K562 (cell line): ENCODE data around the gene SOX12. TPM values are rescaled to one million over a fixed set of nuclear protein-coding genes. Genes with fewer than 3 reads are reported as not detected.
A peak's percentile ranks its signal among the peaks of the same experiment; 100 is the strongest.

ENCODE experiments used
- E2F6 ChIP-seq, 2 experiments: IDR thresholded peaks; 2 replicates each; pipeline ENCODE4 v1.6.1; 2011; ENCODE audit warnings: borderline replicate concordance in 1 of 2, control low read depth in 1 of 2, low read depth in 1 of 2, low read length in 1 of 2, mild to moderate bottlenecking in 1 of 2, mixed read lengths in 1 of 2, moderate library complexity in 1 of 2; ENCODE audit not compliant: insufficient read depth in 1 of 2, insufficient read length in 1 of 2, poor library complexity in 1 of 2, severe bottlenecking in 1 of 2; ENCODE audit errors: extremely low read depth in 1 of 2
- ESRRA ChIP-seq: fragments of 450-650 bp; IDR thresholded peaks from 2 replicates; pipeline ENCODE4 v1.6.1; 2014; ENCODE audit warnings: low read depth, mild to moderate bottlenecking, moderate library complexity, borderline replicate concordance
- GABPB1 ChIP-seq: sonication (generic); formaldehyde crosslinking; IDR thresholded peaks from 2 replicates; pipeline ENCODE4 v1.8.0; 2022; ENCODE audit warnings: mild to moderate bottlenecking, missing genetic modification reagents
- JUND ChIP-seq, 2 experiments: IDR thresholded peaks; 2 replicates in 1 of 2; 3 replicates in 1 of 2; pipeline ENCODE4 v1.6.1; 2011; ENCODE audit warnings: borderline replicate concordance in 2 of 2, low read depth in 2 of 2, low read length in 2 of 2, improper control_type of control experiment in 1 of 2, missing biosample characterization in 1 of 2, missing genetic modification characterization in 1 of 2, missing genetic modification reagents in 1 of 2
- MITF ChIP-seq: IDR thresholded peaks from 2 replicates; pipeline ENCODE4 v1.6.1; 2014; ENCODE audit warnings: antibody characterized with exemption
- MTA3 ChIP-seq: fragments of 450-650 bp; formaldehyde crosslinking; IDR thresholded peaks from 2 replicates; pipeline ENCODE4 v1.6.1; 2017; ENCODE audit warnings: mild to moderate bottlenecking, borderline replicate concordance
- NFIC ChIP-seq: fragments of 450-650 bp; IDR thresholded peaks from 2 replicates; pipeline ENCODE4 v1.6.1; 2017; ENCODE audit warnings: mild to moderate bottlenecking, inconsistent platforms
- POLR2AphosphoS5 ChIP-seq: IDR thresholded peaks from 2 replicates; pipeline ENCODE4 v1.6.1; 2011; ENCODE audit warnings: mild to moderate bottlenecking, low read depth, low read length, moderate library complexity; ENCODE audit not compliant: control insufficient read depth, insufficient read depth
- RB1 ChIP-seq: fragments of 450-650 bp; IDR thresholded peaks from 2 replicates; pipeline ENCODE4 v1.6.1; 2017; ENCODE audit warnings: low read depth, mild to moderate bottlenecking
- RBBP5 ChIP-seq: fragments of 200-600 bp; sonication (generic); IDR thresholded peaks from 2 replicates; pipeline ENCODE4 v1.6.1; 2012; ENCODE audit warnings: borderline replicate concordance, mild to moderate bottlenecking, low read length, control low read depth, inconsistent platforms; ENCODE audit not compliant: insufficient read depth, poor library complexity, severe bottlenecking
- RERE ChIP-seq: sonication (generic); formaldehyde crosslinking; IDR thresholded peaks from 2 replicates; pipeline ENCODE4 v1.8.0; 2023; ENCODE audit warnings: missing genetic modification reagents, mild to moderate bottlenecking, borderline replicate concordance
- SMC3 ChIP-seq: conservative IDR thresholded peaks from 2 replicates; pipeline ENCODE4 v1.6.1; 2011; ENCODE audit warnings: low read depth, low read length, improper control_type of control experiment; ENCODE audit not compliant: insufficient read depth
- TAF1 ChIP-seq: IDR thresholded peaks from 2 replicates; pipeline ENCODE4 v1.6.1; 2011; ENCODE audit warnings: mild to moderate bottlenecking, low read length, moderate library complexity; ENCODE audit not compliant: insufficient read depth, control insufficient read depth, severe bottlenecking; ENCODE audit errors: extremely low read depth
- ZNF740 ChIP-seq, 3 experiments: fragments of 200-800 bp in 1 of 3; sonication (Bioruptor generic) in 1 of 3; sonication (generic) in 1 of 3; formaldehyde crosslinking in 1 of 3; IDR thresholded peaks; 2 replicates each; pipeline versions ENCODE4 v1.6.1 to v1.8.0; 2016 to 2022; ENCODE audit warnings: mild to moderate bottlenecking in 2 of 3, missing compliant biosample characterization in 2 of 3, missing genetic modification characterization in 2 of 3, missing genetic modification reagents in 1 of 3
- polyA plus RNA-seq, 8 experiments: library from polyadenylated mRNA; depleted of rRNA in 4 of 8; stranded (reverse) in 5 of 8; unstranded in 3 of 8; fragments of >200 nt; fragmentation: Nextera tagmentation in 2 of 8; fragmentation: Illumina TruSeq in 1 of 8; extraction: Ambion mirVana in 2 of 8; extraction: Trizol in 1 of 8; gene quantifications; 2 replicates each; pipeline versions ENCODE4 v1.2.1 to v1.2.3, GENCODE V29; 2011 to 2014; ENCODE audit warnings: inconsistent platforms in 1 of 8, missing spikeins in 1 of 8
- total RNA-seq, 7 experiments: library from RNA; depleted of rRNA in 6 of 7; stranded (reverse); fragments of >200 nt in 6 of 7; fragmentation: Illumina TruSeq in 2 of 7; extraction: Trizol in 2 of 7; gene quantifications; 2 replicates each; pipeline versions ENCODE4 v1.2.1 to v1.2.3, GENCODE V29; 2011 to 2021; ENCODE audit warnings: low replicate concordance in 1 of 7

The SOX12 gene
- total and polyA plus RNA-seq, 9 of the 15 experiments (the other 6 are each of a cell fraction or from before 2014, with no cell fraction given), result 0.42 to 26.3 (median 2.6) TPM

- TF ChIP-seq ESRRA, result peak; percentile 19; the same call in 1 of the 2 replicates
- TF ChIP-seq RBBP5, result no peak
- peak; percentile 45; the same call in 1 of the 2 replicates for TF ChIP-seq RB1
- peak; percentile 21; the same call in 1 of the 2 replicates for TF ChIP-seq JUND (IDR thresholded peaks at IDR 0.05; ENCODE audit: borderline replicate concordance, low read depth, low read length)
- no peak; the same call in 2 of the 3 replicates for TF ChIP-seq JUND (tag; IDR thresholded peaks at IDR 0.05; ENCODE audit: borderline replicate concordance, low read depth, low read length)
- TF ChIP-seq MITF, result no peak
- TF ChIP-seq SMC3, result peak; percentile 89
- no peak for TF ChIP-seq TAF1
- TF ChIP-seq E2F6 (IDR thresholded peaks at IDR 0.05; ENCODE audit: borderline replicate concordance in 1 of 2, extremely low read depth in 1 of 2, insufficient read depth in 1 of 2, insufficient read length in 1 of 2, low read depth in 1 of 2, low read length in 1 of 2, poor library complexity in 1 of 2, severe bottlenecking in 1 of 2), result no peak
- TF ChIP-seq POLR2AphosphoS5, result peak; percentile 18; the same call in 1 of the 2 replicates
- TF ChIP-seq RERE (CRISPR knock-in tag), result no peak
- TF ChIP-seq MTA3, result peak; percentile 52; the same call in 1 of the 2 replicates
- peak; percentile 49; the same call in 1 of the 2 replicates for TF ChIP-seq GABPB1 (CRISPR knock-in tag)
- TF ChIP-seq NFIC, result 0 out of 2 replicates have a peak, but pooled peaks have one; percentile 5
- peak; percentile 52; the same call in 1 of the 2 replicates for TF ChIP-seq ZNF740 (CRISPR knock-in tag; IDR thresholded peaks at IDR 0.05)
- TF ChIP-seq ZNF740 (tag; IDR thresholded peaks at IDR 0.05), result no peak
These were observed 29.1 kb downstream of the SOX12 start (continued) for GRCh38 chr20:354298-354977.
